Stimulated activated CD8-positive, alpha-beta memory T cell treated with anti-CD3 and anti-CD28 coated beads, Interleukin-2, amount 100 ng/mL, for 48 hours (primary cell): ENCODE measurements around the gene NEIL3.

Experiments used
- DNase-seq, 2 donors: peaks; one replicate each; pipeline ENCODE4 v3.0.0-alpha.2; 2020; ENCODE audit warnings: low read depth in 2 of 2

NEIL3 gene

DNA sequence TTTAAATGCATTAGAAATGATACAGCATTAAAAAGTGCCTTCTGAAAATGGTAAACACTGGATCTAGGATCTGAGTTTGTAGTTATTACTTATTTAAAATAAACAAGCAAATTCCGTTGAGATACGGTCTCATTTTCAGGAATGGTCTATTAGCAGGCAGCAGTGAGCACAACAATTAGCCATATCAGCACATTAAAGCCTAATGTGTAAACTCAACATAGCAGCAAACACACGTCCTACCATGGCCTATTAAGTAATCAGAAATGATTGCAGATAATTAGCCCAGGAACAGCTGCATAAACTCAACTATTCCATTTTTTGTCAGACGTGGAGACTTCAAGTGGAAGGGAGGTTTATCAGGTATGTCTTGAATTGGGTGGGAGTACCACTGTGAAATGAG lies 61.8 kb downstream of the NEIL3 start:
- no peak for DNase-seq

DNA sequence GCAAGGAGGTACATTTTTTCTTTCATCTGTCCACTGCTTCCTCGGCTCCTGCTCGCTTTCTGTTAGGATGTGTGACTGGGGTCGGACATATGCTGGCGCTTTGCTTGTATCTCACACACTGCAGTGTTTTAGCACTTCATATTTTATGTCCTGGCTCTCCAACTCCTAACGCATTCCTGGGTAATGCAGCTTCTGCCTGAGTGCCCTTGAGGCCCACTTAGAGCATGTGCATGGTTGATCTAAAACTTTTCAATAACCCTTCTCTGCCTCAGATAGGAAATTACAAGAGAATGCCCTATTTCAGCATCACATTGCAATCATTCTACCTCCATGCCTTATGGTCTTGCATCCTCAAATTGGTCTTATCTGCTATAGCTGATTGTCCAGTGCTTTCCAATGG lies 65.3 kb downstream of the NEIL3 start:
- DNase-seq = no peak

DNA sequence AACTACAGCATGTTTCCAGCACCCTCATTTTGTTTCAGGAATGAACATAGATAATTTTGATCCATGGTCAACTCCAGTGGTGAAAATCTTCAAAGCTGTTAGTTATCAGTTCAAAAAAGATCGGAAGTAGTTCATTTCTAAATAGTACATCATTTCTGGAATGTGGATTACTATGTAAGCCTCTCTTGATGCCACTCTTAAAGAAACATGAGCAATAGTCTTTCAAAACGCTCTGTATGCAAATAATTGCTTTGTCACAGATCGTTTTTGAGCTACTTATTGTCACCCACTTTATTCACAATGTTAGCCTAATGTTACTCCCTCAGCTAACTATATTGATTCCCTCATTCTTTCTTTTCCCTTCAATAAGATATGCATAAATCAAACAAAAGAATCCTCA lies 65.7 kb downstream of the NEIL3 start:
- DNase-seq = no peak

GRCh38 chr4:177376024-177376423 lies 66.3 kb downstream of the NEIL3 start:
- DNase-seq = no peak

DNA sequence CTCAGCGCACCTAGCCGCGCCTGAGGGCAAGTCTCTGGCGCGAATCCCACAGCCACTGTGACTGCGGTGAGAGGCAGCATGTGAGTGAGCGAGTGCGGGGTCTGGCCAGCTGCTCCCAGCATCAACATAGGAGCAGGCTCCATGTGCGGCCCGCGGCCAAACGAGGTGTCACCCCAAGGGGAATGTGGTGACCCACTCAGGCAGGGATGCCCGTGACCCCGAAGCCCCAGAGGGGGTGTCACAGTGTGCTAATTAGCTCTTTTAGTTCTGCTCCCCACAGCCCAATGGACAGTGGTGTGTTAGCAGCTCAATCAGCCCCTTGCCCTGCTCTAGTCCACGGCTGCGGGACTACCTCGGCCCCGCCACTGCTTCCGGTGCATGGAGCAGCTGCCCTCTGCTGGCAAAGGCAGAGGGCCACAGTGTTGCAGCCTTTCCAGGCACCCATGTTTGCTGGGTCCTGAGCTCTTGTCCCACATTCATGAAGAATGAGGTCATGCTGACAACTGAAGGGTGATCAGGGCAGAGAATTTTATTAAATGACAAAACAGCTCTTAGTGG lies 71.1 kb downstream of the NEIL3 start:
- no peak for DNase-seq

DNA sequence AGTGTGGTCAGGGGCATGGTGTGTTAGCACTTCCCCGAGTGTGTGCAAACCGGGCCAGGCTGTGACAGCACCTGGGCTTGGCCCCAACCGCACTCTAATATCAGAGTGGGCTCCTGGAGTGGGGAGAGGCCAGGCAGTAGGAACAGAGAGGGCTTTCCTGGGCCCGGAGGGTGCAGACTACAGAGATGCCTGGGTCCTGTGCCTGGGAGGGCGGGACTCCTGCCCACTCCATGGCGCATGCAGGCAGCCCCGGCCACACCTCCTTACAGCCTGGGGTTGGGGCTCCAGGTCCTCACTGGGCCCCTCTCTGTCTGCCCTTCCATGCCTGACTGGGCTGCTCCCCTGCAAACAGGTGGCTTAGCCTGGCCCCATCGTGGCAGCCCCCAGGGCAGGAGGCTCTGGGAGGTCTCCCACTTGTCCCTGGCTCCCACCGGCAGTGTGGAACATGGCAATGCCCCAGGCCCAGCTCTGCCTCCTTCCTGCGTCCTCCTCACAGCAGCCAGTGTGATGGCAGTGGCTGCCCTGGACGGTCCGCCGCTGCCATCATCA lies 72.2 kb downstream of the NEIL3 start:
- DNase-seq = no peak

- DNase-seq = no peak
These were observed 75.3 kb downstream of the NEIL3 start for GRCh38 chr4:177384856-177385397.

DNA sequence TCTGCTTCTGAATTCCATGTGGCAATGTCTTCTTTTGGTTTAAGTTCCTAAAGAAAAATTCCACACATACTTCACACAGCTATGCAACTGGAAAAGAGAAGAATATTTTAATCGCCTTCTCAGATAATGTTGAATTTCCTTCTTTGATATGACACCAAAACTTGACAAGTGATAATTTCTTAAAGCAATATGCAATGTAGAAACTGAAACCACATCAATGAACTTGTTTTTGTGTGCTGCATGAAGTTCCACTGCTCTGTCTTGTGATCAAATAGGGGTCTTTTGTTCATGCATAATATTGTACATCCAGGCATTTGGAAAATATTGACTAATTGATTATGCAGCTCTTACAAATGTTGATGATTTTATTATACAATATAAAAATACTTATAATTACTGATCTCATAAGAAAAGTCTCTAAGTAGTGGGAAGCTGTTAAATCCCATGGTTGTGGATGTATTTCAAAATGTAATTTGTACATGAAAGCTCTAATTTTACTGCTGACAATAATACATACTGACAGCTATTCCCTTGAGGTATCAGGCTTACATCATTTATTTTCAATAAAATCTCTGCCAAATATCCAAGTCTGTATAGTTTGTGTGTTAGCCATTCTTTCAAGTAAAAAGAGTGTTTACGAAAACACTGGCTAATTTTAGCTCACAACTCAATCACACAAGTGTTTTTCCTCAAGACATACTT lies 76.1 kb downstream of the NEIL3 start:
- DNase-seq = no peak

DNA sequence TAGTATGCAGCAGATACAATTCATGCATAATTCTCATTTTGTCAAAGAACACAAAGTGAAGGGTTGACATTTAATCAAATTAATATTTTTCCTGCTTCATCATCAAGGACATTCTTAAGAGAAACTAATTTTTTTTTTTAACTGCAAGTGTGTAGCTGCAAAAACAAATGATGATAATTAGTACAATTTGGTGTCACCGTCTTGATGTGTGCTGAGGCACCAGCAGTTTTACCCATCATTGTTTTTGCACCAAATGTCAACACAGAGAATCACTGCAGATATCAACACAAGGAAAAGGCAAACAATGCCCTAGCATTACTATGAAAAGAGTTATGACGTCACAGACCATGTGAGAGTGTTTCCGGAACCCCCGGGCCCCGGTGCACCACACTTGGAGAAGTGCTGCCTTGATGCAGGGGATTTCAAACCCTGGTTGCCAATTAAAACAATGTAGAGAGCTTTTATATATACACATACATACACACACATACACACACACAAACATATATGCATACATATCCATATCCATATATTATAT lies 76.7 kb downstream of the NEIL3 start:
- no peak for DNase-seq

DNA sequence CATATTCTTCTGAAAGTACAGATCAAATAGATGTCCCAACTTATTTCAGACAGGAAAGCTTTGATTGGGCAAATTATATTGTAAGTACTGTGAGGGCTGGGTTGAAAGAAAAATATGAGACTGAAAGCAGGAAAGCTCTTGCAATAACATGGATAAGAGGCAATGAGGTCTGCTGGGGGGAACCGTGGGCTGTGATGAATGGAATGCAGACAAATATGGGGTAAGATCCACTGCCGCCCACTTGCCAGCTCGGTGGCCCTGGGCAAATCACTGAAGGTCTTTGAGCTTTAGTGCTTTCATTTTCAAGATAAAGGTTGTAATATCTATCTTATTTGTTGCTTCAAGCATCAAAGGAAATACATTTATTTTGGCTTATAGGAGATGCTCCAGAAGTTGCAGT lies 81.6 kb downstream of the NEIL3 start:
- DNase-seq = no peak

DNA sequence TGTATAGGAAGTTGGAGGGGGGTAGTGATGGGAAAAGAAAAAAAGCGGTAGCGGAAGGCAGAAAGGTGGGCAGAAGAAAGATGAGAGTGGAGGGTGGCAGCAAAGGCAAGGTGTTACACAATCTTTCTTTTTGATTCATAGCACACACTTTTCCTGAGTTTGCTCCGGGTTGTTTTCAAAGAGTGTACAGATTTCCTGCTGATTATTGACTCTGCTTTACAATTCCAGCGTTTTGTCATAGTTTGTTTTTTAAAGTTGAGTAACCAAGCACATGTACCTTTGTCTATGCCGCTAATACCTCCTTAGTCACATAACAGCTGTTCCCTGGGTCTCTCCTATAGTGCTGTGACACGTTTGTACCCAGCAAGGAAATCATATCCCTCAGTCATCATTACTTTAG lies 82.3 kb downstream of the NEIL3 start:
- DNase-seq = no peak

DNA sequence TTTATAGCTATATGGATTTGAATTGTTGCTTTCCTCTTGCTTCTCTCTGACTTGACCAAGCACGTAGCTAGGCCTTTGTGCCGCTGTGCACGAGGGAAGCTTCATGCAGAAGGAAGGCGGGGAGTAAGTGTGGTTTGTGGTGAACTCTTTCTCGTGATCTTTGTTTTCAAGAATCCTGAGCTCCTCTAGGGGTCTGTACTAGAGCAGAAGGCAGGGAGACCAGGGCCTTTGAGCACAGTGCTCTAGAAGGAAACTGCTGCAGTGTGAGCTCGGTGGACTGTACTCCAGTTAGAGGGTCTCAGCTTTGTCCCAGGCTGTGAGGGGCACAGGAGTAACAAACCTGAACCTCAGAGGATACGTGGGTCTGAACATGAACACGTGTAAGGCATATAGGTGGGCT lies 83.6 kb downstream of the NEIL3 start:
- DNase-seq = no peak

DNA sequence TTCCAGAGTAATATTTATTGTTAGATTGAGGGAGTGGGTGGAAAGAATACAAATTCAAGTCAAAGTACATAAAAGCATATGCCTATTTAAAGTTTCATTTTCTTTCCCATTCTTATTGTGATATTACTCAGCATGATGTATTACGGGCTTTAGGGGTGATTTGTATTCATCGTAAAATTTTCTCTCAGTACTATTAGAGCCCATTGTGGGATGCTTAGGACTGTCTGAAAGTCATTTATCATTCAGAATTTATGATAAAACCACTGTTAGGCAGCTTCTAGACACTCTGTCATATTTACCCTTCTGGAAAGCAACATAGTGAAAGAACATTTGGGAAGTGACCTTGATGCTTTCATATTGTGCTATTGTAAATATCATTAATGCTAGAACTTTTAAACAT lies 86.7 kb downstream of the NEIL3 start:
- DNase-seq = no peak

- no peak for DNase-seq
These were observed 90.4 kb downstream of the NEIL3 start for GRCh38 chr4:177400030-177400429.

DNA sequence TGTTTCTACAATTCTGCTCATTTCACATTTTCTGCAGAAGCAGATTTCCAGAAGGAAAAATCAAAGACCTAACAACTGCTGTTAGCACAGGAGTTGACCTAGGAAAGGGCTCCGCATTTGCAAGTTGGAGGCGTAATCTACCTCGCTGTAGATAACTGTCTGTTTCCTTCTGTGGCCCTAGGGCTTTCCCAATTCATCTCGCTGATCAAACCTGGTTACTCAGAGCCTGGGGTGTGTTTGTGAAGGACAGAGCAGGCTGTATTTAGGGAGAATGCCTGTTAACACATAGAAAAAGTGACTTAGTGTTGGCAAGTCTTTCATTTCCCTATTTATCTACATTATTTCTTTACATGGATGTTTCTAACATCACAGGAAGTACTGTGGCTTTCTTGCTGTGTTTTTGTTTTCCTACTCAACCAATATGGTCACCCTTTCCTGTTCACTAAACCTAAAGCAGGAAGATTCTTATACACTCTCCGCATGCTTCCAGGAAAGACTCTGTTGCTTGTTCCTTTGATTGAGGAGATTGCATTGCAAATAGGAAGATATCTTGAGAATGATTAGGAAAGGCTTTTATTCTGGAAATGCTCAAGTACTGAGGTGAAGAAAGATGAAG lies 92.1 kb downstream of the NEIL3 start:
- no peak for DNase-seq

GRCh38 chr4:177403746-177404145 lies 94.1 kb downstream of the NEIL3 start:
- DNase-seq = no peak

GRCh38 chr4:177404342-177404741 lies 94.7 kb downstream of the NEIL3 start:
- DNase-seq = no peak

GRCh38 chr4:177404986-177405385 lies 95.3 kb downstream of the NEIL3 start:
- DNase-seq = no peak

- DNase-seq = no peak
These were observed 95.8 kb downstream of the NEIL3 start for GRCh38 chr4:177405508-177405907.

DNA sequence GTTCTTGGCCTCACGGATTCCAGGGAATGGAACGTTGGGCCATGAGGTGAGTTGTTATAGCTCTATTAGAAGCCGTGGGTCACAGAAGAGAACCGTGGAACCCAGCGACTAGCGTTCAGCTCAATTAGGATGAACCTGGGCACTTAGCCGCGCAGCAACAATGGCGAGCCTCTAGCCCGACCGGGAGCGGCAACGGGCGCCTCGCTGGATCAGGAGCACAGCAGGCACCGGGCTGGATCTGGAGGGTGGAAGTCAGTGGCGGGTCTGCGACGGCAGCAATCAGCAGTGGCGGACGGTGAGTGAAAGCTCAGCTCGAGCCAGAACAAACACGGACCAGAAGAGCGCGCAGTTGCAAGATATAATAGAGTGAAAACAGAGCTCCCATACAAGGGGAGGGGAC lies 98.3 kb downstream of the NEIL3 start:
- DNase-seq = no peak

DNA sequence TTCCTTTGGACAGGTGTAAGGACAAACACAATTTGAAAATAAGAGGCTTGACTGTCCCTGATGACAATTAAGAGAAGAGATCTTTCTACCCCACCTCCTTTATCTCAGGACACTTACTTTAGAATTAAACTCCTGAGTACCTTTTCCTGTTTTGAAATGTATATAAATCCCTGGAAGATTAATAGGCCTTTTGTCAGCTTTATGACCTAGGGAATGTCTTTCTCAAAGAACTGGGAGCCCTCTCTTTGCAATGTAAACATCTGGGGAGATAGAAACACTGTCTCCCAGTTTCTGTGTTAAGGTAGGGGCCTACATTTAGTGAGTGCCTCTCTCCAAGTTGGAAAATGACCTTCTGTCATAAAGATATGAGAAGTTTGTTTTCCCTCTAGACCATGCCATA lies 100.9 kb downstream of the NEIL3 start:
- DNase-seq = no peak

DNA sequence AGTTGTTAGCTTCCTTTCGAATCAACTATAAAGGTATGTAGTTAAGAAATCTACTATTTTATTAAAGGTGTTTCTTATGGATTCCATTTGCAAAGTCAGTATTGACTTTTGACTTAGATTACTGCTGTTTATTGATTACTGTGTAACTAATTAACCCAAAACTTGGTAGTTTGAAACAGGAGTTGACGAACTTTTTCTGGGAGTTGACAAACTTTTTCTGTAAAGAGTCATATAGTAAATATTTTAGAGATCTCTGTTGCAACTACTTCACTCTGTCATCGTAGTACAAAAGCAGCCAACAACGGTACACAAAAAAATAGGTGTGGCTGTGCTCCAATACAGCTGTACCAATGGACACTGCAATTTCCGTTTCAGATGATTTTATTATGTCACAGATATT lies 102.3 kb downstream of the NEIL3 start:
- no peak for DNase-seq
